ENCODE measurements around the gene PLK4. TPM values are rescaled to one million over a fixed set of nuclear protein-coding genes. Genes with fewer than 3 reads are reported as not detected.

The PLK4 gene
- total and polyA plus RNA-seq, 2 experiments from 2014 or later = 25.5 to 38.7 TPM

DNA sequence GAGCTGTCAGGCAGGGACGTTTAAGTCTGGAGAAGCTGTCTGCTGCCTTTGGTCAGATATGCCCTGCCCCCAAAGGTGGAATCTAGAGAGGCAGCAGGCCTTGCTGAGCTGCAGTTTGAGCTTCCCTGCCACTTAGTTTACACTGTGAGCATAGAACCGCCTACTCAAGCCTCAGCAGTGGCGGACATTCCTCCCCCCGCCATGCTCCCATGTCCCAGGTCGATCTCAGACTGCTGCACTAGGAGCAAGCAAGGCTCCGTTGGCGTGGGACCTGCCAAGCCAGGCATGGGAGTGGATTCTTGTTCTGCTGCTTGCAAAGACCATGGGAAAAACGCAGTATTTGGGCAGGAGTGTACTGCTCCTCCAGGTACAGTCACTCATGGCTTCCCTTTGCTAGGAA, 24.3 kb downstream of the PLK4 start (continued):
- TF ChIP-seq STAT1 (IDR thresholded peaks at IDR 0.05; ENCODE audit: unreplicated experiment) (no peak), ZNF114 (CRISPR knock-in tag; IDR thresholded peaks at IDR 0.05) (no peak), EZH2 (IDR thresholded peaks at IDR 0.05; ENCODE audit: low read depth, unreplicated experiment) (no peak)
- TF ChIP-seq, protein P1, sequence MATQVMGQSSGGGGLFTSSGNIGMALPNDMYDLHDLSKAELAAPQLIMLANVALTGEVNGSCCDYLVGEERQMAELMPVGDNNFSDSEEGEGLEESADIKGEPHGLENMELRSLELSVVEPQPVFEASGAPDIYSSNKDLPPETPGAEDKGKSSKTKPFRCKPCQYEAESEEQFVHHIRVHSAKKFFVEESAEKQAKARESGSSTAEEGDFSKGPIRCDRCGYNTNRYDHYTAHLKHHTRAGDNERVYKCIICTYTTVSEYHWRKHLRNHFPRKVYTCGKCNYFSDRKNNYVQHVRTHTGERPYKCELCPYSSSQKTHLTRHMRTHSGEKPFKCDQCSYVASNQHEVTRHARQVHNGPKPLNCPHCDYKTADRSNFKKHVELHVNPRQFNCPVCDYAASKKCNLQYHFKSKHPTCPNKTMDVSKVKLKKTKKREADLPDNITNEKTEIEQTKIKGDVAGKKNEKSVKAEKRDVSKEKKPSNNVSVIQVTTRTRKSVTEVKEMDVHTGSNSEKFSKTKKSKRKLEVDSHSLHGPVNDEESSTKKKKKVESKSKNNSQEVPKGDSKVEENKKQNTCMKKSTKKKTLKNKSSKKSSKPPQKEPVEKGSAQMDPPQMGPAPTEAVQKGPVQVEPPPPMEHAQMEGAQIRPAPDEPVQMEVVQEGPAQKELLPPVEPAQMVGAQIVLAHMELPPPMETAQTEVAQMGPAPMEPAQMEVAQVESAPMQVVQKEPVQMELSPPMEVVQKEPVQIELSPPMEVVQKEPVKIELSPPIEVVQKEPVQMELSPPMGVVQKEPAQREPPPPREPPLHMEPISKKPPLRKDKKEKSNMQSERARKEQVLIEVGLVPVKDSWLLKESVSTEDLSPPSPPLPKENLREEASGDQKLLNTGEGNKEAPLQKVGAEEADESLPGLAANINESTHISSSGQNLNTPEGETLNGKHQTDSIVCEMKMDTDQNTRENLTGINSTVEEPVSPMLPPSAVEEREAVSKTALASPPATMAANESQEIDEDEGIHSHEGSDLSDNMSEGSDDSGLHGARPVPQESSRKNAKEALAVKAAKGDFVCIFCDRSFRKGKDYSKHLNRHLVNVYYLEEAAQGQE (IDR thresholded peaks at IDR 0.05; ENCODE audit: unreplicated experiment) = no peak

DNA sequence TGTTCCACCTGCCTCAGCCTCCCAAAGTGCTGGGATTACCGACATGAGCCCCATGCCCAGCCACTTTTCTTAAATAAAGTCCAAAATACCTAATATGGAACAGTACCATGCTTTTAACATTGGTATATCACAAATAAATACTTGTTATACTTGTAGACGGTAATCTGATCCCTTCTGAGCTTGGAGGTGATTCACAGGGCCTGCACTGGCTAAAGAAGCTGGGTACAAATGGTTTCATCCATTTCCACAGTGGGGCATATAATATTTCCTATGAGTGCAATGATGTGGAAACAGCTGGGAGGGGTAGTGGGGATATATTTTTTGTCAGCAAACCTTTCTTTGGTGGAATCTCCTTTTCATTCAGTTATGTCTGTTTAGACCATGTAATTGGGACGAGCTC, 35.8 kb downstream of the PLK4 start:
- Mint-ChIP-seq H3K36me3 (ENCODE audit: low read depth) (no peaks in the 10 kb centered on the region), H3K27me3 (ENCODE audit: insufficient read depth, low read depth, poor library complexity) (peaks cover 3% of the 10 kb centered on the region), H3K4me3 (no peak overlapping the region), H3K4me1 (no peaks in the 10 kb centered on the region), H3K27ac (no peak overlapping the region), H3K9me3 (no peaks in the 10 kb centered on the region)
- Histone ChIP-seq H3K4me1 (ENCODE audit: insufficient read depth) (no peaks in the 10 kb centered on the region), H3K36me3 (ENCODE audit: insufficient read depth) (0 out of 2 replicates have a peak, but pooled peaks cover 17% of the 10 kb centered on the region), H3K27me3 (ENCODE audit: insufficient read depth) (no peaks in the 10 kb centered on the region), H3K79me2 (replicated peaks; ENCODE audit: insufficient read depth) (no peaks in the 10 kb centered on the region), H3K27ac (ENCODE audit: low read depth) (no peak overlapping the region; the same call in 1 of the 2 replicates), H2AFZ (no peak overlapping the region), H3K4me3 (no peak overlapping the region), H3F3A (replicated peaks; ENCODE audit: low read depth) (no peaks in the 10 kb centered on the region), H3K4me2 (no peak overlapping the region), H4K20me1 (replicated peaks; ENCODE audit: insufficient read depth) (no peaks in the 10 kb centered on the region), H3K9me2 (ENCODE audit: insufficient read depth) (no peaks in the 10 kb centered on the region)
- no peak for DNase-seq (ENCODE audit: low spot score)
- no peak for ATAC-seq
- TF ChIP-seq POLR2AphosphoS5 (IDR thresholded peaks at IDR 0.05; ENCODE audit: low read depth) = no peak
- TF ChIP-seq ZNF331 (CRISPR knock-in tag; IDR thresholded peaks at IDR 0.05; ENCODE audit: low read depth) = no peak
- no peak for TF ChIP-seq JUNB (IDR thresholded peaks at IDR 0.05; ENCODE audit: unreplicated experiment)
- TF ChIP-seq, protein P2, sequence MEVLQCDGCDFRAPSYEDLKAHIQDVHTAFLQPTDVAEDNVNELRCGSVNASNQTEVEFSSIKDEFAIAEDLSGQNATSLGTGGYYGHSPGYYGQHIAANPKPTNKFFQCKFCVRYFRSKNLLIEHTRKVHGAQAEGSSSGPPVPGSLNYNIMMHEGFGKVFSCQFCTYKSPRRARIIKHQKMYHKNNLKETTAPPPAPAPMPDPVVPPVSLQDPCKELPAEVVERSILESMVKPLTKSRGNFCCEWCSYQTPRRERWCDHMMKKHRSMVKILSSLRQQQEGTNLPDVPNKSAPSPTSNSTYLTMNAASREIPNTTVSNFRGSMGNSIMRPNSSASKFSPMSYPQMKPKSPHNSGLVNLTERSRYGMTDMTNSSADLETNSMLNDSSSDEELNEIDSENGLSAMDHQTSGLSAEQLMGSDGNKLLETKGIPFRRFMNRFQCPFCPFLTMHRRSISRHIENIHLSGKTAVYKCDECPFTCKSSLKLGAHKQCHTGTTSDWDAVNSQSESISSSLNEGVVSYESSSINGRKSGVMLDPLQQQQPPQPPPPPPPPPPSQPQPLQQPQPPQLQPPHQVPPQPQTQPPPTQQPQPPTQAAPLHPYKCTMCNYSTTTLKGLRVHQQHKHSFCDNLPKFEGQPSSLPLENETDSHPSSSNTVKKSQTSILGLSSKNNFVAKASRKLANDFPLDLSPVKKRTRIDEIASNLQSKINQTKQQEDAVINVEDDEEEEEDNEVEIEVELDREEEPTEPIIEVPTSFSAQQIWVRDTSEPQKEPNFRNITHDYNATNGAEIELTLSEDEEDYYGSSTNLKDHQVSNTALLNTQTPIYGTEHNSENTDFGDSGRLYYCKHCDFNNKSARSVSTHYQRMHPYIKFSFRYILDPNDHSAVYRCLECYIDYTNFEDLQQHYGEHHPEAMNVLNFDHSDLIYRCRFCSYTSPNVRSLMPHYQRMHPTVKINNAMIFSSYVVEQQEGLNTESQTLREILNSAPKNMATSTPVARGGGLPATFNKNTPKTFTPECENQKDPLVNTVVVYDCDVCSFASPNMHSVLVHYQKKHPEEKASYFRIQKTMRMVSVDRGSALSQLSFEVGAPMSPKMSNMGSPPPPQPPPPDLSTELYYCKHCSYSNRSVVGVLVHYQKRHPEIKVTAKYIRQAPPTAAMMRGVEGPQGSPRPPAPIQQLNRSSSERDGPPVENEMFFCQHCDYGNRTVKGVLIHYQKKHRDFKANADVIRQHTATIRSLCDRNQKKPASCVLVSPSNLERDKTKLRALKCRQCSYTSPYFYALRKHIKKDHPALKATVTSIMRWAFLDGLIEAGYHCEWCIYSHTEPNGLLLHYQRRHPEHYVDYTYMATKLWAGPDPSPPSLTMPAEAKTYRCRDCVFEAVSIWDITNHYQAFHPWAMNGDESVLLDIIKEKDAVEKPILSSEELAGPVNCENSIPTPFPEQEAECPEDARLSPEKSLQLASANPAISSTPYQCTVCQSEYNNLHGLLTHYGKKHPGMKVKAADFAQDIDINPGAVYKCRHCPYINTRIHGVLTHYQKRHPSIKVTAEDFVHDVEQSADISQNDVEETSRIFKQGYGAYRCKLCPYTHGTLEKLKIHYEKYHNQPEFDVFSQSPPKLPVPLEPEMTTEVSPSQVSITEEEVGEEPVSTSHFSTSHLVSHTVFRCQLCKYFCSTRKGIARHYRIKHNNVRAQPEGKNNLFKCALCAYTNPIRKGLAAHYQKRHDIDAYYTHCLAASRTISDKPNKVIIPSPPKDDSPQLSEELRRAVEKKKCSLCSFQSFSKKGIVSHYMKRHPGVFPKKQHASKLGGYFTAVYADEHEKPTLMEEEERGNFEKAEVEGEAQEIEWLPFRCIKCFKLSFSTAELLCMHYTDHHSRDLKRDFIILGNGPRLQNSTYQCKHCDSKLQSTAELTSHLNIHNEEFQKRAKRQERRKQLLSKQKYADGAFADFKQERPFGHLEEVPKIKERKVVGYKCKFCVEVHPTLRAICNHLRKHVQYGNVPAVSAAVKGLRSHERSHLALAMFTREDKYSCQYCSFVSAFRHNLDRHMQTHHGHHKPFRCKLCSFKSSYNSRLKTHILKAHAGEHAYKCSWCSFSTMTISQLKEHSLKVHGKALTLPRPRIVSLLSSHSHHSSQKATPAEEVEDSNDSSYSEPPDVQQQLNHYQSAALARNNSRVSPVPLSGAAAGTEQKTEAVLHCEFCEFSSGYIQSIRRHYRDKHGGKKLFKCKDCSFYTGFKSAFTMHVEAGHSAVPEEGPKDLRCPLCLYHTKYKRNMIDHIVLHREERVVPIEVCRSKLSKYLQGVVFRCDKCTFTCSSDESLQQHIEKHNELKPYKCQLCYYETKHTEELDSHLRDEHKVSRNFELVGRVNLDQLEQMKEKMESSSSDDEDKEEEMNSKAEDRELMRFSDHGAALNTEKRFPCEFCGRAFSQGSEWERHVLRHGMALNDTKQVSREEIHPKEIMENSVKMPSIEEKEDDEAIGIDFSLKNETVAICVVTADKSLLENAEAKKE (CRISPR knock-in tag; IDR thresholded peaks at IDR 0.05) = no peak
- no peak for TF ChIP-seq NANOG (IDR thresholded peaks at IDR 0.05; ENCODE audit: borderline replicate concordance)
- TF ChIP-seq, protein P1 (IDR thresholded peaks at IDR 0.05; ENCODE audit: unreplicated experiment) = no peak
- no peak for TF ChIP-seq STAT1 (IDR thresholded peaks at IDR 0.05; ENCODE audit: unreplicated experiment)
- no peak for TF ChIP-seq ETS1 (IDR thresholded peaks at IDR 0.05)
- no peak for TF ChIP-seq EZH2 (IDR thresholded peaks at IDR 0.05; ENCODE audit: low read depth, unreplicated experiment)

All from GM23338 (cell line).